HG03095 (cell line): Measurements from ENCODE around the gene C3orf62.

Experiments used
- ATAC-seq: cut with Tn5 transposase; IDR thresholded peaks from one replicate; pipeline ENCODE4 v1.9.1; 2021; ENCODE audit warnings: moderate library complexity; ENCODE audit not compliant: unreplicated experiment

The C3orf62 gene

DNA sequence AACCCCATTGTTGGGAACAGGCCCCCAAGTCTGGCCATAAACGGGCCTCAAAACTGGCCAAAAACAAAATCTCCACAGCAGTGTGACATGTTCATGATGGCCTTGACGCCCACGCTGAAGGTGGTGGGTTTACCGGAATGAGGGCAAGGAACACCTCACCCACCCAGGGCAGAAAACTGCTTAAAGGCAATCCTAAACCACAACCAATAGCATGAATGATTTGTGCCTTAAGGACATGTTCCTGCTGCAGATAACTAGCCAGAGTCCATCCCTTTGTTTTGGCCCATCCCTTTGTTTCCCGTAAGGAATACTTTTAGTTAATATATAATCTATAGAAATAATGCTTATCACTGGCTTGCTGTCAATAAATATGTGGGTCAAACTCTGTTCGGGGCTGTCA, 57.9 kb downstream of the C3orf62 start:
- ATAC-seq = no peak
